Sciatic nerve (tissue), 2 donors: Measurements from ENCODE around the gene EFNA2. TPM values are rescaled to one million over a fixed set of nuclear protein-coding genes. Genes with fewer than 3 reads are reported as not detected.

Source experiments
- ATAC-seq: fragments of 200-7000 bp; cut with Tn5 transposase; one replicate; pipeline ENCODE4 v1.9.1; 2020; ENCODE audit warnings: mild to moderate bottlenecking, moderate library complexity
- DNase-seq: peaks from one replicate; pipeline ENCODE4 v3.0.0-alpha.2; 2020; ENCODE audit warnings: low spot score
- intact Hi-C: fragments of 100-400 bp; cut with DNase I; formaldehyde crosslinking; loops from one replicate; pipeline ENCODE4 v1.14.2; 2022
- total RNA-seq: library from RNA; stranded (reverse); fragmentation: NEBNext Ultra II Directional; extraction: Animal tissue kit (Norgen Biotek cat#: 25700); gene quantifications from one replicate; pipeline ENCODE4 v1.2.1, GENCODE V29; 2021
- donor health status: DM: no; HTN: no; CAD: no.
- donor health status: DM: no; HTN: no; CAD: no.

EFNA2 gene
- total RNA-seq, 1 donor from 2014 or later = not detected

- DNase-seq (no peak), ATAC-seq (no peak)
- intact Hi-C loops = no loop called here
These were observed 28.1 kb upstream of the EFNA2 start for GRCh38 chr19:1257475-1258162.

- no peak for ATAC-seq
- DNase-seq = peak; percentile 71
- intact Hi-C loops = no loop called here
These were observed 27.5 kb upstream of the EFNA2 start for GRCh38 chr19:1258163-1258492.

GRCh38 chr19:1258707-1259205, 26.9 kb upstream of the EFNA2 start:
- DNase-seq = no peak
- intact Hi-C loops = no loop called here
- no peak for ATAC-seq

GRCh38 chr19:1259206-1259875, 26.3 kb upstream of the EFNA2 start:
- intact Hi-C loops = no loop called here
- peak; percentile 85 for DNase-seq
- peak; percentile 50 for ATAC-seq

GRCh38 chr19:1259876-1260748, 25.6 kb upstream of the EFNA2 start:
- DNase-seq (no peak), ATAC-seq (no peak)
- intact Hi-C loops = no loop called here

- intact Hi-C loops = no loop called here
- DNase-seq (peak; percentile 99), ATAC-seq (peak; percentile 88)
These were observed 24.7 kb upstream of the EFNA2 start for GRCh38 chr19:1260749-1261537.

- no peak for ATAC-seq
- DNase-seq = peak; percentile 78
- intact Hi-C loops = no loop called here
These were observed 24.2 kb upstream of the EFNA2 start for GRCh38 chr19:1261538-1261797.

- ATAC-seq = peak; percentile 1
- peak; percentile 82 for DNase-seq
- intact Hi-C loops = no loop called here
These were observed 23.7 kb upstream of the EFNA2 start for GRCh38 chr19:1261798-1262622.

- intact Hi-C loops = no loop called here
- ATAC-seq = no peak
- DNase-seq = peak; percentile 71
These were observed 23.0 kb upstream of the EFNA2 start for GRCh38 chr19:1262623-1263123.

GRCh38 chr19:1263188-1263587, 22.5 kb upstream of the EFNA2 start:
- ATAC-seq (no peak), DNase-seq (no peak)
- intact Hi-C loops = no loop called here

- ATAC-seq (peak; percentile 12), DNase-seq (peak; percentile 83)
- intact Hi-C loops = no loop called here
These were observed 20.7 kb upstream of the EFNA2 start for GRCh38 chr19:1264801-1265614.

GRCh38 chr19:1265615-1266128, 20.0 kb upstream of the EFNA2 start:
- peak; percentile 81 for DNase-seq
- intact Hi-C loops = loop anchor here (2.0 kb wide), 1 partner anchor 21 kb away; no protein-coding TSS in a partner anchor
- peak; percentile 1 for ATAC-seq

- ATAC-seq (peak; percentile 23), DNase-seq (peak; percentile 92)
- intact Hi-C loops = loop anchor here (2.0 kb wide), 1 partner anchor 22 kb away; no protein-coding TSS in a partner anchor
These were observed 19.4 kb upstream of the EFNA2 start for GRCh38 chr19:1266129-1266915.

- intact Hi-C loops = loop anchor here (2.0 kb wide), 1 partner anchor 22 kb away; no protein-coding TSS in a partner anchor
- ATAC-seq = peak; percentile 1
- peak; percentile 89 for DNase-seq
These were observed 18.7 kb upstream of the EFNA2 start for GRCh38 chr19:1266916-1267476.

GRCh38 chr19:1267477-1268225, 18.0 kb upstream of the EFNA2 start:
- peak; percentile 77 for DNase-seq
- intact Hi-C loops = loop anchor here (2.0 kb wide), 1 partner anchor 23 kb away; no protein-coding TSS in a partner anchor
- no peak for ATAC-seq
